HG02870 (cell line): ENCODE results near the gene NEK8.
"Not testable (repeated sequence)": the region's sequence is repeated elsewhere in the genome, so short reads cannot be mapped to it uniquely, and the experiment has no call there.

Source experiments
- ATAC-seq: cut with Tn5 transposase; IDR thresholded peaks from one replicate; pipeline ENCODE4 v1.9.1; 2021; ENCODE audit warnings: mild to moderate bottlenecking, moderate library complexity; ENCODE audit not compliant: unreplicated experiment

NEK8 gene

GRCh38 chr17:28710861-28711722 is 17.5 kb upstream of the NEK8 start:
- ATAC-seq: peak; percentile 74

GRCh38 chr17:28711723-28712031 is 16.9 kb upstream of the NEK8 start, which contains the start of gene PROCA1:
TSS of gene PROCA1 (minus strand) at chr17:28711888. CDS start at chr17:28711660, 228 bp downstream.
- peak; percentile 15 for ATAC-seq

- ATAC-seq: no peak
Measured at GRCh38 chr17:28712032-28712704, 16.4 kb upstream of the NEK8 start.

GRCh38 chr17:28712705-28713415 is 15.7 kb upstream of the NEK8 start:
- ATAC-seq: no peak

GRCh38 chr17:28714281-28714680 is 14.3 kb upstream of the NEK8 start:
- no peak for ATAC-seq

- ATAC-seq: no peak
Measured at GRCh38 chr17:28715217-28715616, 13.4 kb upstream of the NEK8 start.

- no peak for ATAC-seq
Measured at GRCh38 chr17:28716740-28717577, 11.6 kb upstream of the NEK8 start.

DNA sequence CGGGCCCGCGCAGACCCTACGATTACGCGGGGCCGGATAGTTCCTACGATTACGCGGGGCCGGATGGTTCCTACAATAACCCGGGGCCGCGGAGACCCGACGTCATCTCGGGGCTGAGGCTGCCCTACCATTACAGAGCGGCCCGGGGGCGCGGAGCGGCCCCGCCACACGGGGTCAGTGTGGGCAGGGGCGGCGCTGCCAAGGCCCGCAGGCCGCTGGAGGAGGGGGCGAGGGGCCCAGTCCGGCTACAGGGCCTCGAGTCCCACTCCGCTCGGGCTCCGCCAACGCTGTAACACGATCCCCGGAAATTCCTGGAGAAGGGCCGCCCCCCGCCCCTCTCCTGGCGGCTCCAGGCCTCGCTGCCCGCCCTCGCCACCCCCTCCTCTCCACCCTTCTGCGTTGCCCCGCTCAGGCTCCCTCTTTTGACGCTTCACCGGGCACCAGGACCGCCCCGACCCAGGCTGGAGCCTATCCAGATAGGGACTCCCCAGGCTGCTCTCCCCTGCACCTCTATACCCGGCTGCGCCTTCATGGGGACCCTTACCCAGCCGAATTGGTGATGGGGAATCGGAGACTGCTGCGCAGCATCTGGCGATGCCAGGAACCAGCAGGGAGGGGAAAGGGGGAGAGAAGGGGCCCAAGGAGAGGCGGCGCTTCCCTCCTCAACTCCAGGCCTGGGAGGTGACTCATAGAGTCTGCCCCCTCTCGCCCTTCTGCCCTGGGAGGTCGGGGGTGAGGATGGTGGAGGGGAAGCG is 10.8 kb upstream of the NEK8 start, which contains the start of gene RAB34:
Gene RAB34 (minus strand): TSS at position 291 of the 755 bp plus-strand sequence. CDS start 602 bp downstream, outside the sequence.
- no peak for ATAC-seq

DNA sequence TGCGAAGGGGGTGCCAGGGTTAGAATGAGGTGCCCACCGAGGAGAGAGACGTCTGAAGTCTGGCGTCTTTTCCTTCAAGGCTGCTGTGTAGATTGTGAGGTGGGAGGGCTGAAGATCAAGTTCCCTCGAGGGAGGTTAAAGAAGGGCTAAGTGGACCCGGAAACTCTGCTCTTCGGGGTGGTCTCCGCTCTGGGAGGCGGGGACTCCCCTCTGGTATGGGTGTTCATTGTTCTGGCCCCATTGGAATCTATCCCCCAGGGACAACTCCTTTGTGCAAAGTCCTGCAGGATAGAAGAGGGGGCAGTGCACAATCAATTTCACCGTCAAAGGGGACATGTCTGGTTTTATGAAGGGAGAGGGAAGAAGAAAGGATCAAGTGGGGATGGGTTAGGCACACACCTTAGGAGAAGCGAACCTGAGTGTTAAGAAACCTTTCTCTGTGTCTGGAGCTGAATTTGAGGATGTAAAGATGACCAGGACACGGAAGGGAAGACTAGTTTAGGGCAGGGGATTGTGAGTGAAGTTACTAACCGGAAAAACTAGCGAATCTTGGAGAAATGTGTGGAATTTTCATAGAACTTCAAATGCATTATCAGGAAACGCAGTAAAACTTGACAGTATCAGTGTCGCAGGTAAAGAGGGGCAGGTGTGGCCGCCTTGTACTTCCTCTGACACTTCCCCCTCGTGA is 10.1 kb upstream of the NEK8 start:
- ATAC-seq: no peak

DNA sequence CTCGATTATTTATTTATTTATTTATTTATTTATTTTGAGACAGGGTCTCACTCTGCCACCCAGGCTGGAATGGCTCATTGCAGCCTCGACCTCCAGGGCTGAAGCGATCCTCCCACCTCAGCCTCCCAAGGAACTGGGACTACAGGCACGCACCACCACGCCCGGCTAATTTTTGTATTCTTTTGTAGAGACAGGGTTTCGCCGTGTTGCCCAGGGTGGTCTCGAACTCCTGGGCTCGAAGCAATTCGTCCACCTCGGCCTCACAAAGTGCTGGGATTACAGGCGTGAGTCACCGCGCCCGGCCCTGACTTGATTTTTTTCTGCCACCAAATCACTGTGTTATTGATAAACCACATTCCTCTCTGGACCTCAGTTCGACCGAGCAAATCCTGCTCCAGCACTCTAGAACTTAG is 9.6 kb upstream of the NEK8 start:
- ATAC-seq: no peak

GRCh38 chr17:28720247-28720996 is 8.2 kb upstream of the NEK8 start:
- no peak for ATAC-seq

DNA sequence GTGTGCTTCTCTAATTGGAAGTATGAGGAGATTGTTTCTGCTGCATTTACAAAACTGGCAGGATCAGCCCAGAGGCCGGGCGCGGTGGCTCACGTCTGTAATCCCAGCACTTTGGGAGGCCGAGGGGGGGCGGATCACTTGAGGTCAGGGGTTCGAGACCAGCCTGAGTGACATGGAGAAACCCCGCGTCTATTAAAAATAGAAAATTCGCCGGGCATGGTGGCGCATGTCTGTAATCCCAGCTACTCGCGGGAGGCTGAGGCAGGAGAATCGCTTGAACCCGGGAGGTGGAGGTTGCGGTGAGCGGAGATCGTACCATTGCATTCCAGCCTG is 7.6 kb upstream of the NEK8 start:
- not testable (repeated sequence) for ATAC-seq

GRCh38 chr17:28722417-28723158 is 6.0 kb upstream of the NEK8 start:
- ATAC-seq: no peak

GRCh38 chr17:28723159-28723835 is 5.3 kb upstream of the NEK8 start:
- ATAC-seq: no peak

- ATAC-seq: not testable (repeated sequence)
Measured at GRCh38 chr17:28723836-28724499, 4.6 kb upstream of the NEK8 start.

DNA sequence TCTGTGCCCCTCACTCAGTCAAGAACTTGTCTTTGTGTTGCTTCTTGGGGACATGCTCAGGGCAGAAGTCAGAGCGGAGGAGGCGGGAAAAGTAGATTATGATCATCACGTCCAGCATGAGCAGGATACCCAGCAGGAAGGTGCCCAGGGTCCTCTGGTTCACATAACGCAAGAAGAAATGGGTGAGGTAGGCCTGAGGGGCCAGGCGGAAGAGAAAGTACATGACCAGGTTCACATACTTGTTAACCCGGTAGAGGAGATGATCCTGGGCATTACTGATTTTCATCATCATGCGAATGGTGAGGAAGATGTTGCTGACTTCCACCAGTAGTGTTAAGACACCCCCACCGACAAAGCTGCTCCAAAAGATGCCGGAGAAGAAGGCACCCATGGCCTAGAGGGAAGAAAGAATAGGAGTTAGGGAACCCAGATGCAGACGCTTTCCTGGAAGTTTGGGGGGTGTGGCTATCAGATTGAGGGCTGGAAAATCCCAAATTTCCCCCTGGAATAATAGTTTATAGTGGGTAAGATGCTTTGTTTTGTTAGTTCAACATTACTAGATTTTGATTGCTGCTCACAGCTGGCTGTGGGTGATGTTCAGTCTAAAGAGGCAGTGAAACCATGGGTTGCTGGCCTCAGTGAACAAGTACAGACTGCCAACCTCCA is 4.0 kb upstream of the NEK8 start:
- no peak for ATAC-seq
